ENCODE results near the gene C12orf56.
A peak's percentile ranks its signal among the peaks of the same experiment; 100 is the strongest.
"Not testable (repeated sequence)": the region's sequence is repeated elsewhere in the genome, so short reads cannot be mapped to it uniquely, and the experiment has no call there.

C12orf56 gene

DNA sequence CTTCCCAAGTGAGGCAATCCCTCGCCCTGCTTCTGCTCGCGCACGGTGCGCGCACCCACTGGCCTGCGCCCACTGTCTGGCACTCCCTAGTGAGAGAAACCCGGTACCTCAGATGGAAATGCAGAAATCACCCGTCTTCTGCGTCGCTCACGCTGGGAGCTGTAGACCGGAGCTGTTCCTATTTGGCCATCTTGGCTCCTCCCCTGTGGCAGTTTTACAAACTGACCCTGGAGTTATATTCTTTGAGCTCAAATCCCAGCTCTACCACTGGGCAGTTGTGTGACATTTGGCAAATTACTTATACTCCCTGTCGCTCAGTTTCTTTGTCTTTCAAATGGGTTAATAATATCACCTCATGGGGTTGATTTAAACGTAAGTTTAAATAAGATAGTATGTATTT, 97.4 kb downstream of the C12orf56 start:
- H3K9me3 ChIP-seq (ENCODE audit: control extremely low read depth in 1 of 5, control insufficient read depth in 4 of 5, insufficient read depth in 2 of 5, low read depth in 1 of 5, low read length in 4 of 5); POLR2A ChIA-PET; H3K27me3 ChIP-seq (replicated peaks in 2 of 5; ENCODE audit: control insufficient read depth in 4 of 5, insufficient read depth in 5 of 5, low read length in 4 of 5); H3K27ac ChIP-seq (ENCODE audit: insufficient read depth in 1 of 2, low read depth in 1 of 2, low read length in 2 of 2, poor library complexity in 1 of 2, severe bottlenecking in 2 of 2); H3K4me1 ChIP-seq (ENCODE audit: control extremely low read depth in 1 of 4, control insufficient read depth in 4 of 4, insufficient read depth in 4 of 4, low read length in 3 of 4); H3K36me3 ChIP-seq (ENCODE audit: control insufficient read depth in 4 of 4, insufficient read depth in 4 of 4, low read length in 3 of 4); H3K4me3 ChIP-seq (ENCODE audit: control insufficient read depth in 1 of 7, extremely low read depth in 1 of 7, insufficient read depth in 4 of 7, low read depth in 2 of 7, low read length in 6 of 7); DNase-seq: not testable (repeated sequence)
- WGBS (ENCODE audit: insufficient coverage), result 94% methylated on average over 2 of the region's 15 CpGs
- CTCF ChIA-PET, result interaction anchor here (0.7 kb wide), 1 partner anchor 35 kb away, joined by 3 read pairs; no protein-coding TSS in a partner anchor

DNA sequence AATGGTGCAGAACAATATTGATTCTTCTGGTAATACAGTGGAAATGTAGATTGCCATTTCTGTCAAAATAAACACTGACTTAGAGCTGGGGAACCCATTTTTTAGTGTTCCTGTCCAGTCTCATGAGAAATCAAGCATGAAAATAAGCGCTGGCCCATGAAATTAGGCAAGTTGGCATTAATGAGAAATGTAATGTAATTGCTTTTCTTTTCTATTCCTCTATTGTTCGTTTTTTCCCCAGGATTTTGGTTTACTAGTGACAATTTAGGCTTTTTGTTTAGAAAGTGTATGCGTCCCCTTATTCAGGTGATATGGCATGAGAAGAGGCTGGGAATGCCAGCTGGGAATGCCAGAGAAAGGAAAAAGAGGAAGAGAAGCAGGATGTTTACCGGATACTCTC, 104.0 kb downstream of the C12orf56 start:
- Histone ChIP-seq H3K36me3 (ENCODE audit: control insufficient read depth in 4 of 4, insufficient read depth in 4 of 4, low read length in 3 of 4) (no peaks in the 10 kb centered on the region), H3K9me3 (ENCODE audit: control extremely low read depth in 1 of 5, control insufficient read depth in 4 of 5, insufficient read depth in 2 of 5, low read depth in 1 of 5, low read length in 4 of 5) (no peaks in the 10 kb centered on the region), H3K27me3 (replicated peaks in 2 of 5; ENCODE audit: control insufficient read depth in 4 of 5, insufficient read depth in 5 of 5, low read length in 4 of 5) (no peaks in the 10 kb centered on the region), H3K4me3 (ENCODE audit: control insufficient read depth in 1 of 7, extremely low read depth in 1 of 7, insufficient read depth in 4 of 7, low read depth in 2 of 7, low read length in 6 of 7) (no peak overlapping the region), H3K4me1 (ENCODE audit: control extremely low read depth in 1 of 4, control insufficient read depth in 4 of 4, insufficient read depth in 4 of 4, low read length in 3 of 4) (no peaks in the 10 kb centered on the region), H3K27ac (ENCODE audit: insufficient read depth in 1 of 2, low read depth in 1 of 2, low read length in 2 of 2, poor library complexity in 1 of 2, severe bottlenecking in 2 of 2) (no peak overlapping the region)
- no peak for DNase-seq
- WGBS (ENCODE audit: insufficient coverage), result 86% methylated on average over 2 of the region's 4 CpGs
- POLR2A ChIA-PET, result no interaction called here
- CTCF ChIA-PET, result no interaction called here

DNA sequence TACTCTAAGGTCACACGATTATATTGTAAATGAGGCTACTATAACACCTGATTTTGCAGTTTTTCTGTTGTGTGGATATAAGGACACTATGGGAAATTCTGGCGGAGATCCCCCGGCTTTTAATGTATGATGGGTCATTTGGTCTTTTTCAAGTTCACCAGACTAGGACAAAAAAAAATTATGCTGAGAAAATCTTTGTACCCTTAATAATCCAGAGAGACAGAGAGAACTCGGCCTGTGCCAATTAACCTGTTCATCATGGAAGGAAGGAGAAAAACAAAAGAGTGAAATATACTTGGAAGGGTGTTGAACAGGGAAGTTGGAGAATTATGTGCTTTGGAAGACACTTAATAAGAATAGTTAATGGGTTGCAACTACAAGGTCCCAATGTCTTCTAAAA, 106.3 kb downstream of the C12orf56 start:
- Histone ChIP-seq H3K36me3 (ENCODE audit: control insufficient read depth in 4 of 4, insufficient read depth in 4 of 4, low read length in 3 of 4) (no peaks in the 10 kb centered on the region), H3K4me1 (ENCODE audit: control extremely low read depth in 1 of 4, control insufficient read depth in 4 of 4, insufficient read depth in 4 of 4, low read length in 3 of 4) (no peaks in the 10 kb centered on the region), H3K4me3 (ENCODE audit: control insufficient read depth in 1 of 7, extremely low read depth in 1 of 7, insufficient read depth in 4 of 7, low read depth in 2 of 7, low read length in 6 of 7) (no peak overlapping the region), H3K9me3 (ENCODE audit: control extremely low read depth in 1 of 5, control insufficient read depth in 4 of 5, insufficient read depth in 2 of 5, low read depth in 1 of 5, low read length in 4 of 5) (no peaks in the 10 kb centered on the region), H3K27ac (ENCODE audit: insufficient read depth in 1 of 2, low read depth in 1 of 2, low read length in 2 of 2, poor library complexity in 1 of 2, severe bottlenecking in 2 of 2) (no peak overlapping the region), H3K27me3 (replicated peaks in 2 of 5; ENCODE audit: control insufficient read depth in 4 of 5, insufficient read depth in 5 of 5, low read length in 4 of 5) (no peaks in the 10 kb centered on the region)
- ChIA-PET POLR2A (no interaction called here), CTCF (no interaction called here)
- 100% methylated on average over 3 of the region's 4 CpGs for WGBS (ENCODE audit: insufficient coverage)
- DNase-seq, result no peak

DNA sequence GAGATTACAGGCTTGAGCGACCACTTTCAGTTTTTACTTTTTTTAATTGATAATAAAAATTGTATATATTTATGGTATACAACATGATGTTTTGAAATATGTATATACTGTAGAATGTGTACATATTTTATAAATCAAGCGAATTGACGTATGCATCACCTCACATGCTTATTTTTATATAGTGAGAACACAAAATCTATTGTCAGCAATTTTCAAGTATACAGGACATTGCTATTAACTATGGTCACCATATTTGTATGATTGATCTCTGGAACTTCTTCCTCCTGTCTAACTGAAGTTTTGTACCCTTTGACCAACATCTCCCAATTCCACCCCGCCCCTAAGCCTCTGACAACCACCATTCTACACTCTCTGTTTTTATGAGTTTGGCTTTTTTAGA, 112.1 kb downstream of the C12orf56 start:
- H3K27me3 ChIP-seq (replicated peaks in 2 of 5; ENCODE audit: control insufficient read depth in 4 of 5, insufficient read depth in 5 of 5, low read length in 4 of 5), result no peaks in the 10 kb centered on the region
- WGBS (ENCODE audit: insufficient coverage), result no CpG with 5 or more reads among the region's 4 CpGs
- no peak for DNase-seq
- H3K27ac ChIP-seq (ENCODE audit: insufficient read depth in 1 of 2, low read depth in 1 of 2, low read length in 2 of 2, poor library complexity in 1 of 2, severe bottlenecking in 2 of 2), result no peak overlapping the region
- no peaks in the 10 kb centered on the region for H3K9me3 ChIP-seq (ENCODE audit: control extremely low read depth in 1 of 5, control insufficient read depth in 4 of 5, insufficient read depth in 2 of 5, low read depth in 1 of 5, low read length in 4 of 5)
- POLR2A ChIA-PET, result no interaction called here
- CTCF ChIA-PET, result no interaction called here
- no peak overlapping the region for H3K4me3 ChIP-seq (ENCODE audit: control insufficient read depth in 1 of 7, extremely low read depth in 1 of 7, insufficient read depth in 4 of 7, low read depth in 2 of 7, low read length in 6 of 7)
- no peaks in the 10 kb centered on the region for H3K4me1 ChIP-seq (ENCODE audit: control extremely low read depth in 1 of 4, control insufficient read depth in 4 of 4, insufficient read depth in 4 of 4, low read length in 3 of 4)
- H3K36me3 ChIP-seq (ENCODE audit: control insufficient read depth in 4 of 4, insufficient read depth in 4 of 4, low read length in 3 of 4), result no peaks in the 10 kb centered on the region

DNA sequence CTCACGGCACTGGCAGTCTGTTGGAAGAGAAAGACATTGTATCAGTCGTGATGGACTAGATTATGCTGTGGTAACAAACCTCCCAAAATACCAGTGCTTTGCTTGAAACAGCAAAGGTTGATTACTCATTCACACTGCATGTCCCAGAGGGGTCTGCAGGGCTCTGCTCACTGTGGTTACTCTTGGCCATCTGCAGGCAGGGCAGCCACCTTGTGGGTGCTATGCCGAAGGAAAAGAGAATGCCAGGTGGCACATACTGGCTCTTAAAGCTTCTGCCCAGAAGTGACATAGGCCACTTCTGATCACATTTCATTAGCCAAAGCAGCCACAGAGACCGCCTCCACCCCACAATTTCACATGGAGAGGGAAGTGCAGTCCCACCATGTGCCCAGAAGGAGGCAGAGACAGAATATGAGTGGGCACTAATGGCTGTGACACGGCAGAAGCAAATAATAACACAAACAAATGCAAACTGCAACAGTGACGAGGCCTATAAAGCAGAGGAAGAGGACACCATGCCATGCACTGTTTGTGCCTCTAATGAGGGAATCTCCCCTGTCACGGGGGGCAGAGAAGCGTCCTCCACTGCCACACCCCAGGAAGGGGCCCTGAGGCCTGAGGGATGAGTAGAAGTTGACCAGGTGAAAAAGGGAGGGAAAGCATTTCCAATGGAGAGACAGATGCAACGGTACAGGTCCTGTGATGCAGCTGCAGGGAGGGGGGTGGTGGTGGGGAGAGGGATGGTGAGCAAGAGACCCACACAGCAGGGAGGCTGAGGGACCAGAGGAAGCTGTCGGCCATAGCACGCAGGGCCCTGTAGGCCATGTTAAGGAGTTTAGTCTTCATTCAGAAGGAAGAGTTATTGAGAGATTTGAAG, 116.8 kb downstream of the C12orf56 start:
- peak in 2 of 3 donors; percentile 29 to 32 for DNase-seq
- ChIA-PET CTCF (no interaction called here), POLR2A (no interaction called here)
- Histone ChIP-seq H3K4me1 (ENCODE audit: control extremely low read depth in 1 of 4, control insufficient read depth in 4 of 4, insufficient read depth in 4 of 4, low read length in 3 of 4) (no peaks in the 10 kb centered on the region), H3K4me3 (ENCODE audit: control insufficient read depth in 1 of 7, extremely low read depth in 1 of 7, insufficient read depth in 4 of 7, low read depth in 2 of 7, low read length in 6 of 7) (no peak overlapping the region), H3K36me3 (ENCODE audit: control insufficient read depth in 4 of 4, insufficient read depth in 4 of 4, low read length in 3 of 4) (no peaks in the 10 kb centered on the region), H3K27me3 (replicated peaks in 2 of 5; ENCODE audit: control insufficient read depth in 4 of 5, insufficient read depth in 5 of 5, low read length in 4 of 5) (no peaks in the 10 kb centered on the region), H3K9me3 (ENCODE audit: control extremely low read depth in 1 of 5, control insufficient read depth in 4 of 5, insufficient read depth in 2 of 5, low read depth in 1 of 5, low read length in 4 of 5) (no peaks in the 10 kb centered on the region), H3K27ac (ENCODE audit: insufficient read depth in 1 of 2, low read depth in 1 of 2, low read length in 2 of 2, poor library complexity in 1 of 2, severe bottlenecking in 2 of 2) (no peak overlapping the region)
- 87% methylated on average over 10 of the region's 11 CpGs for WGBS (ENCODE audit: insufficient coverage)

DNA sequence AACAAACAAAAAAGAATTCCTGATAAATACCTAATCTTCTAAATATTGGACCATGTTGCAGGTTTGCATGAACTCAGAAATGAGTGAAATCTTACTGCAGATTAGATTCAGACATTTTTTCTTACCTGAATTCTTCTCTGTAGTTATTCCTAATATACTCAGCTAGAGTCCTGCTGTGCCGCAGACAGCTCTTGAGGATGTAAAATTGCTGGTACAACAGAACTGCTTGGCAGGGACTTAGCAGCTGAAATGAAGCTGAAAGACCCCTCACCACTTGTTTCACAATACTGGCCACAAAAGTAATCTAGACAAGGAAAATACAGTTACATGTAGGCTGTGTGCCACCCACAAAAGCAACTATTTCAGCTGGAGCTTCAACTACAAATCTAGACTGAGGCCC, 120.1 kb downstream of the C12orf56 start:
- Histone ChIP-seq H3K4me3 (ENCODE audit: control insufficient read depth in 1 of 7, extremely low read depth in 1 of 7, insufficient read depth in 4 of 7, low read depth in 2 of 7, low read length in 6 of 7) (no peak overlapping the region), H3K36me3 (ENCODE audit: control insufficient read depth in 4 of 4, insufficient read depth in 4 of 4, low read length in 3 of 4) (no peaks in the 10 kb centered on the region), H3K27me3 (replicated peaks in 2 of 5; ENCODE audit: control insufficient read depth in 4 of 5, insufficient read depth in 5 of 5, low read length in 4 of 5) (no peaks in the 10 kb centered on the region), H3K9me3 (ENCODE audit: control extremely low read depth in 1 of 5, control insufficient read depth in 4 of 5, insufficient read depth in 2 of 5, low read depth in 1 of 5, low read length in 4 of 5) (no peaks in the 10 kb centered on the region), H3K27ac (ENCODE audit: insufficient read depth in 1 of 2, low read depth in 1 of 2, low read length in 2 of 2, poor library complexity in 1 of 2, severe bottlenecking in 2 of 2) (no peak overlapping the region), H3K4me1 (ENCODE audit: control extremely low read depth in 1 of 4, control insufficient read depth in 4 of 4, insufficient read depth in 4 of 4, low read length in 3 of 4) (no peaks in the 10 kb centered on the region)
- ChIA-PET CTCF (interaction anchor here (1.7 kb wide), 1 partner anchor 11 kb away, joined by 3 read pairs; no protein-coding TSS in a partner anchor), POLR2A (no interaction called here)
- no CpG with 5 or more reads among the region's 1 CpG for WGBS (ENCODE audit: insufficient coverage)
- no peak for DNase-seq

DNA sequence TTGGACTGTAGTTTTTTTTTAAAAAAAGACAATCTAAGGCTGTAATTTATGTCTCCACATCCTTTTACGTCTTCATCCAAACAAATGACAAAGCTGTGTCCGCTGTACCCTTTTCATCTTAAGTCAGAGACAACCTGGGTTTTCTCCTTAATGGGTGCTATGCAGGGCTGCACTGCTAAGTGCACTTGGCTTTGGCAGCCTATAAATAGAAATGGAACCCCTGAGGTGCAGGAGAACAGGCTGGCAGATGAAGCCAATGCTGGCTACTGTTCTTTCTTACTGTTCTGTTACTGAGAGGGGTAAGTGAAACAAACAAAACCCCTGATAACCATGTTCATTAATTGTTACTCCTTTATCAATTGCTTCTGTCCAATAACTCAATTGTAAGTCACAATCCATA, 121.4 kb downstream of the C12orf56 start:
- 50% methylated on average over 2 of the region's 2 CpGs for WGBS (ENCODE audit: insufficient coverage)
- ChIA-PET POLR2A (no interaction called here), CTCF (interaction anchor here (0.8 to 1.7 kb wide), 2 partner anchors 10 to 13 kb away, joined by 3 read pairs; no protein-coding TSS in a partner anchor)
- DNase-seq, result no peak
- no peaks in the 10 kb centered on the region for H3K27me3 ChIP-seq (replicated peaks in 2 of 5; ENCODE audit: control insufficient read depth in 4 of 5, insufficient read depth in 5 of 5, low read length in 4 of 5)
- no peaks in the 10 kb centered on the region for H3K36me3 ChIP-seq (ENCODE audit: control insufficient read depth in 4 of 4, insufficient read depth in 4 of 4, low read length in 3 of 4)
- no peaks in the 10 kb centered on the region for H3K9me3 ChIP-seq (ENCODE audit: control extremely low read depth in 1 of 5, control insufficient read depth in 4 of 5, insufficient read depth in 2 of 5, low read depth in 1 of 5, low read length in 4 of 5)
- H3K27ac ChIP-seq (ENCODE audit: insufficient read depth in 1 of 2, low read depth in 1 of 2, low read length in 2 of 2, poor library complexity in 1 of 2, severe bottlenecking in 2 of 2), result no peak overlapping the region
- H3K4me1 ChIP-seq (ENCODE audit: control extremely low read depth in 1 of 4, control insufficient read depth in 4 of 4, insufficient read depth in 4 of 4, low read length in 3 of 4), result no peaks in the 10 kb centered on the region
- H3K4me3 ChIP-seq (ENCODE audit: control insufficient read depth in 1 of 7, extremely low read depth in 1 of 7, insufficient read depth in 4 of 7, low read depth in 2 of 7, low read length in 6 of 7), result no peak overlapping the region
